ENCODE measurements around the gene SLC35A1. TPM values are rescaled to one million over a fixed set of nuclear protein-coding genes. Genes with fewer than 3 reads are reported as not detected.

The SLC35A1 gene
- total RNA-seq, 1 donor from 2014 or later, result 12.4 TPM

DNA sequence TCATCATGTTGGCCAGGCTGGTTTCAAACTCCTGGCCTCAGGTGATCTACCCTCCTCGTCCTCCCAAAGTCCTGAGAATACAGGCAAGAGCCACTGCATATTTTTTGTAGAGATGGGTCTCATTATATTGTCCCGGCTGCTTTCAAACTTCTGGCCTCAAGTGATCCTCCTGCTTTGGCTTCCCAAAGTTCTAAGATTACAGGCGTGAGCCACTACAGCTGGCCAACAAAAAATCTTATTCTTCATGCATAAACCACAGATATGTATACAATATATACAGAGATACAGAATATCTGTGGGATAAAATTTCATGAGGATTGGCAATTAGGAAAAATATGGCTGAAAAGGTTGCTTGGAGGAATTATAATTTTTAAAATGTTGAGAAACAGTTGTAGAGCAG lies 49.9 kb downstream of the SLC35A1 start:
- intact Hi-C loops (cut with micrococcal nuclease), result no loop called here

- intact Hi-C loops (cut with micrococcal nuclease), result no loop called here
These were observed 56.4 kb downstream of the SLC35A1 start for GRCh38 chr6:87529221-87529620.

DNA sequence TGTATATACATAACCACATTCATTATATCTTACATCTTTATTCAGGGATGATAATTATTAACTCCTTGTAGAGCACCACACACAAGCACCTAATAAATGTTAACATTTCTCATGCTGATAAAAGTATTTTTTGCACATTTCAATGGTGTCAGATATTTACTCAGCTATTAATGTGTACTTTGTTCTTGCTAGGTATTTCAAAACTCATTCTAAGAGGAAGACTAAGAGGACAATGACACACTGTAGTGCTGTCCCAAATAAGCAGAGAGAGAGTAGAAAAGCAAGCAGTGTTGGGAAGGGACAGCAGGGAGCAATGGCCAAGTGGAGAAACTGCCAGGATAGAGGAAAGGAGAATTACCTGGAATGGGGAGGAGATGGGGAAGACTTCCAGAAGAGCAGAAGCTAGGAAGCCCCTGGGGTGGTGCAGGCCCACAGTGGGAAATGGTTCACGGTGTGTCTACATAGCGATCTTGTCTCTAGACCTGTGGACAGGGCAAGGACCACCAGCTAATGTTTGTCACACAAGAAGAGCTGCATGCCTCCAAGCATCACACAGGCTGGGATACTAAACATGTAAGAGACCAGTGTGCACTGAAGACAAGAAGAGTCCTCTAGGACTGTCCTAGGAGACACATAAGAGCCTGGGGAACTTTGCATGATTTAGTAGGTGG lies 61.7 kb downstream of the SLC35A1 start:
- intact Hi-C loops (cut with micrococcal nuclease), result no loop called here

DNA sequence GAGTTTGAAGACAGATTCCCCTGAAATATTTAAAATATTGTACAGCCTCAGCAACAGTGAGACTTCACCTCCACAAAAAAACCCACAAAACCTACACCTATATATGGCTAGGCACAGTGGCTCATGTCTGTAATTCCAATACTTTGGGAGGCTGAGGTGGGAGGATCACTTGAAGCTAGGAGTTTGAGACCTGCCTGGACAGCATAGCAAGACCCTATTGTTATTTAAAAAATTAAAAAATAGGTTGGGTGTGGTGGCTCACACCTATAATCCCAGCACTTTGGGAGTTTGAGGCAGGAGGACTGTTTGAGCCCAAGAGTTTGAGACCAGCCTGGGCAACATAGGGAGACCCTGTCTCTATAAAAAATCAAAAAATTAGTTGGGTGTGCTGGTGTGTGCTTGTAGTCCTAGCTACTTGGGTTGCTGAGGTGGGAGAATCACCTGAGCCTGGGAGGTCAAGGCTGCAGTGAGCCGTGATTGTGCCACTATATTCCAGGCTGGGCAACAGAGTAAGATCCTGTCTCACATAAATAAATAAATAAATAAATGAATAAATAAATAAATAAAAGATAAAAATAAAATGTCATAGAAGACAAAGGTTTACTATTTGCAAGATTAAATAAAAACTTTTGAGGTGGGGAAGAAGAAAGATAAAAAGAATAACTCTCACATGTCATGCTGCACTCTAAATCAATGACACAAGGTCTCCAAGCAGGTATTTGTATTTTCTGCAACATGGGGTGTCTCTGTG lies 65.9 kb downstream of the SLC35A1 start:
- intact Hi-C loops (cut with micrococcal nuclease), result no loop called here

- intact Hi-C loops (cut with micrococcal nuclease), result no loop called here
These were observed 66.8 kb downstream of the SLC35A1 start for GRCh38 chr6:87539554-87539953.

DNA sequence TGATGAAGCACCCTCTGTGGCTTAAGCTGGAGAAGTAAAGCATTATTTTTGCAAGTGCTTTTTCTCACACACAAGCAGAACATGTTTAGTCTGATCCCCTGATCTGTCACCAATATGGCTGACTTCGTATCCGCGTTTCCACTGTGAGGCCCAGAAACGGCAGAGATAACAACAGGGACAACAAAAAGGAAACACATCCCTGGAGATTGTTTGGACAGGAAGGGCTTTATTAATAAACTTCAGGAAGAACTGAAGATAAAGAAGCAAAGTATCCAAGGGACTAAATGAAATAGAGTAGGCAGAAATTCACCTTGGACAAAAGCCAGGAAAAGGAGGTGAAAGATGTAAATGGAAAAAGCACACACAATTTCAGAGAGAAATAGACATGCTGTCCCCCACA lies 67.8 kb downstream of the SLC35A1 start:
- intact Hi-C loops (cut with micrococcal nuclease), result no loop called here

GRCh38 chr6:87541041-87541440 lies 68.3 kb downstream of the SLC35A1 start:
- intact Hi-C loops (cut with micrococcal nuclease), result no loop called here

DNA sequence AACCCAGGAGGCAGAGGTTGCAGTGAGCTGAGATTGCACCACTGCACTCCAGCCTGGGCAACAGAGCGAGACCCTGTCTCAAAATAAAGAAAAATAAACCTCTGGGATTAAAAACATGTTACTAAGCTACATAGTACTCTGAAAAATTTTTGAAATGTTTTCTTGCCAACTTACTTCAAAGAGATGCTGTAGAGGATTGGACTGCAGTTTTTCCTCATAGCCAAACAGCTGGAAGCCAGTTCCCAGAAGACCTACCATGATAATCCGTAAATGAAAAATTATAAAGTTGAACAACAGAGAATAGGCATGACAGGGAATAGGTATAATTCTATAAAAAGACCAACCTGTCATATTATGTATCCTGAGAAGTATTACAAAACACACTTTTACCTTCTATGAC lies 69.0 kb downstream of the SLC35A1 start:
- intact Hi-C loops (cut with micrococcal nuclease), result no loop called here

- intact Hi-C loops (cut with micrococcal nuclease), result no loop called here
These were observed 71.1 kb downstream of the SLC35A1 start for GRCh38 chr6:87543696-87544473.

- intact Hi-C loops (cut with micrococcal nuclease), result no loop called here
These were observed 71.6 kb downstream of the SLC35A1 start for GRCh38 chr6:87544474-87544735.

DNA sequence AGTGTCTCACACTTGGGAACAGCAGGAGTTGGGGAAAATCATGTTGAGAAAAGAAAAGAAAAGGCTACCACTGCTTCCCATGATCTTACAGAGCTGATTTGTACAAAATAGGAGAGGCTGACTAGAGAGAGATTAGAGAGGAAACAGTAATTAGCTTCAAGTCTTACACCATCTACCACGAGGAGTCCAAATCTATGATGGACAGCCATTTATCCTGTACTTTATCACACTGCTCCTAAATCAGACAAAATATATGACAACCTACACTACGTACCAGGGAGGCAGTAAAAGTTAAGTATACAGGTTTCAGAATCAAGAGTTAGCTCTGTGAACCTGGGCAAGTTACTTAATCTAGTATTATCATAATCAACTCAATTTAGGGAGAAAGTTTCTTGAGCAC lies 79.0 kb downstream of the SLC35A1 start:
- intact Hi-C loops (cut with micrococcal nuclease), result no loop called here

DNA sequence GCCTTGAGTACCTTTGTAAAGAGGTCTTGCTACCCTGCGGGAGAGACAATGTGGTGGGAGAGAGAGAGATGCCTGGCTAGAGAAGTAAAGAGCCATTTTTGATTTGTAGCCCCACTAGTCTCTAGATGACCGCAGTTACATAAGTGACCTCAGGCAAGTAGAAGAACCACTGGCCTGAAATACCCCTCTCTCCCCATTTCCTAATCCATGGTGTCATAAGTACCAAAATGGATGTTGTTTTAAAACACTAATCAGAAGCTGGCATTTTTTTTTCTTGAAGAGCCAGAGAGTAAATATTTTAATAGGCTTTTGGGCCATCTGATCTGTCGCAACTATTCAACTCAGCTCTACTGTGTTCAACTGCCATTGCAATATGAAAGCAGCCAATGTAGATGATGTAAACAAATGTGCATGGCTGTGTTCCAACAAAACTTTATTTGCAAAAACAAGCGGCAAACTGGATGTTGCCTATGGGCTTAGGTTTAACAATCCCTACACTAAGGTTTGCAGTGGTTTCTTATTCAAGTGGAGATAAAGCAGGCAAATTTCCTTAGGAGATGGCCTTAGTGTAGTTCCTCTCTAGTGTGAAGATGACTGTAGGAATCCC lies 80.5 kb downstream of the SLC35A1 start:
- intact Hi-C loops (cut with micrococcal nuclease), result no loop called here

- intact Hi-C loops (cut with micrococcal nuclease), result no loop called here
These were observed 82.7 kb downstream of the SLC35A1 start for GRCh38 chr6:87555506-87555905.

- intact Hi-C loops (cut with micrococcal nuclease), result no loop called here
These were observed 85.7 kb downstream of the SLC35A1 start for GRCh38 chr6:87558446-87558845.

DNA sequence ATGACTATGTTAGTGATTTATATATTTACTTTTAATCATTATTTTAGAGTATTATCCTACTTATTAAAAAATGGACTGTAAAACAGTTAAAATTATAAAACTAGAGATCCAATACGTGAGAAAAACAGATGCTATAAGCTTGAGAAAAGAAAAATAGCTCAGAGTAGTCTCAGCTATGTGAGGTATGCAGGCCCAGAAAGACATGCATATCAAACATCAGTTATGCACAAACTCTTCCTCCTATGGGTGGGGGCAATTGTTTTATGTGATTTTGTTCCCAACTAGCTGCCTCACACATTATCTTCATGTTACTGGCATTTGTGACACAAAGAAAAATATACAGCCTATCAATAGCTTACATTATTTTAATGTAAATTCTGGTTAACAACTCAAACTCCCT lies 88.2 kb downstream of the SLC35A1 start:
- intact Hi-C loops (cut with micrococcal nuclease), result no loop called here

Other genes starting within 250 kb of the SLC35A1 start
- 7.3 and 9.1 TPM in 2 replicates for gene SMIM8, start 150.4 kb upstream of the SLC35A1 start, total RNA-seq
- gene GJB7, start 143.7 kb upstream of the SLC35A1 start, total RNA-seq, result not detected in 2 replicates
- gene C6orf163, start 128.2 kb upstream of the SLC35A1 start, total RNA-seq, result 1.3 and 2.2 TPM in 2 replicates
- gene CFAP206, start 65.0 kb upstream of the SLC35A1 start, total RNA-seq, result 0.07 TPM in 1 of 2 replicates, not detected in the other
- gene RARS2, start 117.0 kb downstream of the SLC35A1 start, total RNA-seq, result 24.6 and 27.4 TPM in 2 replicates
- gene ORC3, start 117.2 kb downstream of the SLC35A1 start, total RNA-seq, result 27.4 and 30.1 TPM in 2 replicates
- 33.6 and 37.7 TPM in 2 replicates for gene AKIRIN2, start 229.3 kb downstream of the SLC35A1 start, total RNA-seq

Measured in T-helper 2 cell treated with Interferon-gamma antibody and Interleukin-4, amounts not matched to agents 100 ng/mL and 5 ng/mL, for 36 hours (primary cell).